Transverse colon (tissue), 4 donors: ENCODE data around the gene PDZD2. TPM values are rescaled to one million over a fixed set of nuclear protein-coding genes. Genes with fewer than 3 reads are reported as not detected.

Experiments
- DNase-seq: peaks from one replicate; pipeline ENCODE4 v3.0.0-alpha.2; 2019
- H3K27ac ChIP-seq, 4 donors: fragments of 200-600 bp; sonication (generic); 2 replicates each; pipeline ENCODE4 v1.5.1; 2016 to 2018; ENCODE audit warnings: inconsistent platforms in 4 of 4
- H3K27me3 ChIP-seq: fragments of 200-600 bp; sonication (generic); 2 replicates; pipeline ENCODE4 v1.5.1; 2017; ENCODE audit warnings: inconsistent platforms
- H3K36me3 ChIP-seq, 4 donors: fragments of 200-600 bp; sonication (generic); 2 replicates each; pipeline ENCODE4 v1.5.1; 2017 to 2019; ENCODE audit warnings: inconsistent platforms in 4 of 4
- H3K4me1 ChIP-seq, 4 donors: fragments of 200-600 bp; sonication (generic); 2 replicates each; pipeline ENCODE4 v1.5.1; 2017 to 2020; ENCODE audit warnings: inconsistent platforms in 4 of 4
- H3K4me3 ChIP-seq, 4 donors: fragments of 200-600 bp; sonication (generic); 1 replicate in 1 of 4; 2 replicates in 3 of 4; pipeline versions ENCODE4 v1.5.1 to v1.6.1; 2017 to 2019; ENCODE audit warnings: inconsistent platforms in 4 of 4
- H3K9me3 ChIP-seq, 2 donors: fragments of 200-600 bp; sonication (generic); 2 replicates each; pipeline ENCODE4 v1.5.1; 2017 to 2019; ENCODE audit warnings: inconsistent platforms in 2 of 2
- CTCF ChIP-seq, 5 experiments: fragments of 200-600 bp in 3 of 5; fragments of 450-650 bp in 2 of 5; sonication (generic) in 3 of 5; IDR thresholded peaks; 1 replicate in 2 of 5; 2 replicates in 3 of 5; pipeline ENCODE4 v1.5.1; 2016 to 2017; ENCODE audit warnings: antibody characterized with exemption in 5 of 5, inconsistent platforms in 3 of 5, mild to moderate bottlenecking in 2 of 5, moderate library complexity in 1 of 5
- EP300 ChIP-seq: sonication (generic); formaldehyde crosslinking; IDR thresholded peaks from one replicate; pipeline ENCODE4 v1.6.1; 2017; ENCODE audit warnings: antibody characterized with exemption, low read depth
- POLR2A ChIP-seq: fragments of 450-650 bp; IDR thresholded peaks from one replicate; pipeline ENCODE4 v1.6.1; 2016; ENCODE audit warnings: antibody characterized with exemption, mild to moderate bottlenecking, moderate library complexity
- POLR2AphosphoS5 ChIP-seq, 3 donors: sonication (generic); formaldehyde crosslinking; IDR thresholded peaks; one replicate each; pipeline ENCODE4 v1.6.1; 2016; ENCODE audit warnings: antibody characterized with exemption in 3 of 3
- WGBS, 2 donors: methylation state at CpG; one replicate each; pipeline ENCODE4 v1.1.5; 2018; ENCODE audit warnings: low coverage in 1 of 2; 5-methylcytosine and 5-hydroxymethylcytosine counted together
- in situ Hi-C, 4 donors: fragments of 200-750 bp; cut with MboI; loops; one replicate each; pipeline versions ENCODE4 v1.15.0 to v1.15.1; 2017; ENCODE audit warnings: low sequenced_read_pairs in 3 of 4, low pct_ligation_motif_present in 1 of 4, low pct_unique_long_range_greater_than_20kb in 1 of 4
- intact Hi-C: fragments of 100-400 bp; cut with DNase I; formaldehyde crosslinking; loops from one replicate; pipeline ENCODE4 v1.15.1; 2023; ENCODE audit warnings: low total_unique reads
- total RNA-seq, 4 donors: library from RNA; depleted of rRNA; stranded (reverse); fragments of >200 nt; gene quantifications; one replicate each; pipeline ENCODE4 v1.1.0, GENCODE V29; 2016

PDZD2 gene
- total RNA-seq, 4 donors from 2014 or later: 2.0 to 3.7 (median 2.8) TPM

GRCh38 chr5:32136342-32136741, 497.4 kb downstream of the PDZD2 start:
- no peaks in the 10 kb centered on the region for H3K27me3 ChIP-seq
- H3K27ac ChIP-seq: no peak overlapping the region
- DNase-seq: no peak
- intact Hi-C loops: no loop called here
- no peak for TF ChIP-seq POLR2AphosphoS5 (IDR thresholded peaks at IDR 0.05)
- no peak for TF ChIP-seq CTCF (IDR thresholded peaks at IDR 0.05)
- no peak for TF ChIP-seq EP300
- no peak for TF ChIP-seq POLR2A
- peaks cover 0 to 34% (median 5%) of the 10 kb centered on the region in 4 donors for H3K36me3 ChIP-seq
- no peaks in the 10 kb centered on the region for H3K9me3 ChIP-seq
- no peak overlapping the region for H3K4me3 ChIP-seq
- in situ Hi-C loops: no loop called here
- H3K4me1 ChIP-seq: peaks cover 0 to 25% (median 0%) of the 10 kb centered on the region in 4 donors
- 78 to 84% methylated on average over 7 of the region's 7 CpGs for WGBS, 2 donors

DNA sequence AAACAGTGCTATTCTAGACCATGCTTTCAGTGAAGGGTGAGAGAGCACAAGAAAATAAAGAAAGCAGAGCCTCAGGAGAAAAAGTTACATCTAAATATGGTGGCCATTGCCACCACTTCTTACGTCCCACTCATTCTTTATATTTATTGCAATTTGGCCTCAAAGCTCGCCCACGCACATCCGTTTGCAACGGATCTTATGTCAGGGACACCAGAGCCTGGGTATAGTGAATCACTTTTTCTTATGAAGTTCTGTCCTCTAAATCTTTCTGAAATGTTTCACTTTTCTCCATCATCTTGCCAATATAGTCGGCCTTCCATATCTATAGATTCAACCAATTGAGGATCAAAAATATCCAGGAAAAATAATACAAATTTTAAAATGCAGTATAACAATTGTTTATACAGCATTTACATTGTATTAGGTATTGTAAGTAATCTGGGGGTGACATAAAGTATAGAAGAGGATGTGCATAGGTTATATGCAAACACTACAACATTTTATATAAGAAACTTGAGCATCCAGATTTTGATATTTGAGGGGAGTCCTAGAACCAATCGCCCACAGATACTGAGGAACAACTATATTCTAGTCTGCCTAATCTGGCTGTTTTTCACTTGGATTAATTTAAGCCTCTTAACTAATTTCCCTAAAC, 500.0 kb downstream of the PDZD2 start:
- Histone ChIP-seq H3K4me1 (peaks cover 0 to 13% (median 0%) of the 10 kb centered on the region in 4 donors), H3K27me3 (no peaks in the 10 kb centered on the region), H3K27ac (no peak overlapping the region), H3K9me3 (no peaks in the 10 kb centered on the region), H3K4me3 (no peak overlapping the region), H3K36me3 (peaks cover 0 to 21% (median 5%) of the 10 kb centered on the region in 4 donors)
- in situ Hi-C loops: no loop called here
- no peak for DNase-seq
- TF ChIP-seq EP300 (no peak), POLR2AphosphoS5 (IDR thresholded peaks at IDR 0.05) (no peak), CTCF (IDR thresholded peaks at IDR 0.05) (no peak)
- intact Hi-C loops: no loop called here
- WGBS, 2 donors: 92 to 93% methylated on average over 6 to 7 of the region's 7 CpGs

DNA sequence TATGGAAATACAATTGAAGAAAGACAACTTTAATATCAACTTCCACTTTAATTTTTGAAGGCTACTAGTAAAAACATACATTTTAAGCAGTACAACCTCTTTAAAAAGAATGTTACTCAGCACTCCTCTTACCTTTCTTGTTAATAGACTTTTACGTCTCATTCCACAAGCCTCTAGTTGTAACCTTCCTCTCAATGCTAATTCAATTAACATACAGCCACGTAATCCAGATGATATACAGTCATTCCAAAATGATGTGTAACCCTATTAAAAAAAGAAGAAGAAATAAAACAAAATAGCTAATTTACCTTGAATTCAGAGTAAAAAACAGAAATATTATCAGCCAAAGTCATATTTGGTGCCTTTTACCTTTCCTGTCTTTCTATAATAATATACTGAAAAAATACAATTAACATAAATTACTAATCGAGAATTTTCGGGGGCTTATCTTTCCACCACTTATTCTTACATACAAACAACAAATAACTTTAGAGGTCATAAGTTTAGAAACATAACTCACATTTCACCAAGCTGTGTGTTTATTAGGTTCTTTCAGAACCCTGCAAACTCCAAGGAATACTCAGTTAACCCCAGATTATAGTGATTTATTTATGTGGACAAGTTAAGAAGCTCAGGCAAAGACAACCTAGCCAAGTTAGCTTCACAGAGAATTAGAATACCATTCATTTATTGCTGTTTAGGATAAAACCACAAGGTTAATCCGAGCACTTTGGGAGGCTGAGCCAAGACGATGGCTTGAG, 504.9 kb downstream of the PDZD2 start:
- Histone ChIP-seq H3K9me3 (no peaks in the 10 kb centered on the region), H3K36me3 (peaks cover 0 to 3% (median 0%) of the 10 kb centered on the region in 4 donors), H3K4me1 (peaks cover 6 to 52% (median 35%) of the 10 kb centered on the region in 4 donors), H3K4me3 (no peak overlapping the region), H3K27ac (no peak overlapping the region), H3K27me3 (no peaks in the 10 kb centered on the region)
- intact Hi-C loops: no loop called here
- TF ChIP-seq EP300 (no peak), POLR2AphosphoS5 (IDR thresholded peaks at IDR 0.05) (no peak), CTCF (IDR thresholded peaks at IDR 0.05) (no peak), POLR2A (no peak)
- 71 to 84% methylated on average over 6 of the region's 6 CpGs for WGBS, 2 donors
- DNase-seq: no peak
- in situ Hi-C loops: no loop called here

DNA sequence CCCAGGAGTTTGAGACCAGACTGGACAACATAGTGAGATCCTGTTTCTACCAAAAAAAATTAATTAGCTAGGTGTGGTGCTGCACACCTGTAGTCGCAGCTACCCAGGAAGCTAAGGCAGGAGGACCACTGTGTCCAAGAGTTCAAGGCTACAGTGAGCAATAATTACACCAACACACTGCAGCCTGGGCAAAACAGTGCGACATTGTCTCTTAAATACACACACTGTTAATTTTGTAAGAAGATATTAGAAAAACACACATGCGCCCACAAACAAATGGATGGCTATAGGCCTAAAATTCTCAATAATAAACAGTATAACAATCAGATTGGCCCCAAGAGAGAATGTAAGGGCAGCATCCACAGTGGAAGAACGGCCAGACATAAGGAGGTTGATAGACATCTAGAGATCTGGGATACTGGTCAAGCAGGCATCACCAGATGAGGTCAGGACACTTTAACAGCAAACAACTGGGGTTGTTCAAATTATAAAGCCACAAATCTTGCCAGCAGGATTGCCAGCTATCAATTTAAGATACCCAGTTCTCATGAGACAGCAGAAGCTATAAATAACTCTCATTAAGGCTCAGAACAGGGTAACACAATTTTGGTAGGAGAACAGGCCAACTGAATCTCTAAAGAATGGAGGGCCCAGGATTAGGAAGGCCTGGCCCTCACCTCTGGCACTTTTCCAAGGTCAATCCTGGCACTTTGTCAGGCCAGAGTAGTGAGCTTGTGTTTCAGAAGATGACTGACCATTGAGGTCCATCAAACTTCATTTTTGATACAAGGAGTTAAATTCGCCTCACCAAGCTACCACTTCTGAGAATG, 505.7 kb downstream of the PDZD2 start:
- in situ Hi-C loops: no loop called here
- peaks cover 6 to 60% (median 37%) of the 10 kb centered on the region in 4 donors for H3K4me1 ChIP-seq
- H3K9me3 ChIP-seq: no peaks in the 10 kb centered on the region
- 85 to 100% methylated on average over 4 to 5 of the region's 5 CpGs for WGBS, 2 donors
- no peak overlapping the region for H3K4me3 ChIP-seq
- DNase-seq: no peak
- H3K27me3 ChIP-seq: no peaks in the 10 kb centered on the region
- peaks cover 0 to under 1% (median 0%) of the 10 kb centered on the region in 4 donors for H3K36me3 ChIP-seq
- intact Hi-C loops: no loop called here
- TF ChIP-seq POLR2A: no peak
- no peak for TF ChIP-seq POLR2AphosphoS5 (IDR thresholded peaks at IDR 0.05)
- TF ChIP-seq EP300: no peak
- TF ChIP-seq CTCF (IDR thresholded peaks at IDR 0.05): no peak
- H3K27ac ChIP-seq: no peak overlapping the region
